Measurements from ENCODE around the gene CMSS1.

GRCh38 chr3:100165926-100166550 lies 348.4 kb downstream of the CMSS1 start:
- no peak for TF ChIP-seq POLR2A (IDR thresholded peaks at IDR 0.05)
- TF ChIP-seq, protein P1, sequence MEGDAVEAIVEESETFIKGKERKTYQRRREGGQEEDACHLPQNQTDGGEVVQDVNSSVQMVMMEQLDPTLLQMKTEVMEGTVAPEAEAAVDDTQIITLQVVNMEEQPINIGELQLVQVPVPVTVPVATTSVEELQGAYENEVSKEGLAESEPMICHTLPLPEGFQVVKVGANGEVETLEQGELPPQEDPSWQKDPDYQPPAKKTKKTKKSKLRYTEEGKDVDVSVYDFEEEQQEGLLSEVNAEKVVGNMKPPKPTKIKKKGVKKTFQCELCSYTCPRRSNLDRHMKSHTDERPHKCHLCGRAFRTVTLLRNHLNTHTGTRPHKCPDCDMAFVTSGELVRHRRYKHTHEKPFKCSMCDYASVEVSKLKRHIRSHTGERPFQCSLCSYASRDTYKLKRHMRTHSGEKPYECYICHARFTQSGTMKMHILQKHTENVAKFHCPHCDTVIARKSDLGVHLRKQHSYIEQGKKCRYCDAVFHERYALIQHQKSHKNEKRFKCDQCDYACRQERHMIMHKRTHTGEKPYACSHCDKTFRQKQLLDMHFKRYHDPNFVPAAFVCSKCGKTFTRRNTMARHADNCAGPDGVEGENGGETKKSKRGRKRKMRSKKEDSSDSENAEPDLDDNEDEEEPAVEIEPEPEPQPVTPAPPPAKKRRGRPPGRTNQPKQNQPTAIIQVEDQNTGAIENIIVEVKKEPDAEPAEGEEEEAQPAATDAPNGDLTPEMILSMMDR (IDR thresholded peaks at IDR 0.05), result no peak

All from uterus (tissue), 2 donors.